HG03342 (cell line): Measurements from ENCODE around the gene FARP1.

Source experiments
- ATAC-seq: cut with Tn5 transposase; IDR thresholded peaks from one replicate; pipeline ENCODE4 v1.9.1; 2021; ENCODE audit warnings: mild to moderate bottlenecking, moderate library complexity; ENCODE audit not compliant: unreplicated experiment

The FARP1 gene

DNA sequence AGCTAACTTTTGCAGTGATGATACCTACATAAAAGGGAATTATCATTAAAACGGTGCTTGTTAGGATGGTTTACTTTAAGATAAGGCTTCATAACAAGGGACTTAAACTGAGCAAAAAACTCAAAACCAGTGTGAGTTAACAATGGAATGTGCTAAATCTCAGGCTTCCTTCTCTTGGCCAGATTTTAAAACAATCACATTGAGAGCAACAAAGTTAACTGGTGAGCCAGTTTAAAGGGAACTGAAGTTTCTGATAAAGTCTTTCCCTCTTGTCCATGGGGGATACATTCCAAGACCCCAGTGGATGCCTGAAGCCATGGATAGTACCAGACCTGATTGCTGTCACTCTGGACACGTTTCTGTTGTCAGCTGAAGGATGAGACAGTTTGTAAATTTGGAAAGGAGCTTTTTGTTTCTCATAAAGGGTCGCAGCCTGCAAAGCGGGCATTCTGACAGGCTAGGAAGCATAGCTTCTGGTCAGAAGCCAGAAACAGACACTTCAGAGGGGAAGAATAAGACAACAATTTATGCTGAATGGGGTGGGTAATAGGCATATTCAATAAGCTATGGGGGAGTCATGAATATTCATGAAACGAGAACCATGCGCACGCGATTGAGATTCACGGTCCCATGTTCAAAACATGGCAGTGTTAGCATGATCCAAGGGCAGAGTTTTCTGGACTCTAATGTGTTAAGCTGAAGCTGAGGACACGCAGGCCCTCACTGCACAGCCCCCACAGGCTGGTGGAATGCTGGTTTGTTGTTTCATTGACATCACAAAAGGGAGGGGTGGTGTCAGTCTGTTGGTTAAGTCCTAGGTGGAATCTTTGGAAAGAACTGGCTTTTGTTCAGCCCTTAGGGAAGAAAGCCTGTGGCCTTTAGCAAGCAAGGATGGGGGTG lies 184.7 kb downstream of the FARP1 start:
- no peak for ATAC-seq

DNA sequence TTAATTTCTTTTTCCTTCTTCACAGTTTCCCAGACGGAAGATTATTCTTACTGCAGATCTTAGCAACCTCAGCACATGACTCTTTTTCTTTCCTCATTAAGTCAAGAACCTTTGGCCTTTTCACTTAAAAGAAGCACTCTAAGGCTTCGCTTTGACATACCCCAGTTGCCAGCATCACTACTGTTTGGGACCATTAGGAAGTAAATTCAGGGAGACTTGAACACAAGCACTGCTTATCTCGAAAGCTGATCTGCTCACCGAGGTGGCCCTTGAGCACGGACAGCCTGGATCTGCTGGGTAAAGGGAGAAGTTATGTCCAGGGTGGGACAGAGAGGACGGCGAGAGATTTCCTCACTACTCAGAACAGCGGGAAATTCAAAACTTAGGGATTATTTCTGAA lies 185.6 kb downstream of the FARP1 start:
- no peak for ATAC-seq

DNA sequence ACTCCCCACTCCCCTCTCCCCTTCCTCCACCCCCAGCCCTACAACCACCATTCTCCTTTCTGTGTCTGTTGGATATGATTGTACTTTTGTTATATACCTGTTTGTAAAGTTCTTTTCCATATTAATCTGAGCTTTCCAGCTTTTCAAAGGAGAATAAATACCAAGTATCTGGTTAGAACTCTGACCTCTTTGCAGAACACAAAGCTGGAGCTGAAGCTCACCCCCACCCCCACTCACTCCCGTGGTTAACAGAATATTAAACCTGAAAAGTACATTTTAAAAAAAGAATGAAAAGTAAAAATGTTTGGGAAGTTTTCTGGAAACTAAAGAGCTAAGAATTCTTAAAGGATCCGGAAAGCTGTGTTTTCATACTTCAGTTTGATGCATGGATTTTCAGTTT lies 189.3 kb downstream of the FARP1 start:
- ATAC-seq = no peak

DNA sequence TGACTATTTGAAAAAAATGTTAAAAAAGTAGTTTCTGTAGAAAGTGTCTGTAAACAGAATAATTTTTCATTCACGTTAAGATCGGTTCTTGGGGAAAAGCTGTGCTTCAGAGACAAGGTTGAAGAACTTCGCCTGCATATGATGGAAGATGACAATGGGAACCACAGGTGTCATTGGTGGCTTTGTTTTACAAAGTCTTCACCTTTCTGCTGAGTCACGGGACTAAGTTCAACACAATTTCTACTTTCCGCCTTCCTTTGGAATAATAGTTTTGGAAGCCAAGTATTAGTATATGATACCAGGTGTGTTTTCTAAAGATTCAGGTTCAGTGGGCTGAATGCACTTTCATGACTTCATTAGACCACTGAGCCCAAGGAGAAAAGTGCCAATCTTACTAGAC lies 189.8 kb downstream of the FARP1 start:
- no peak for ATAC-seq

DNA sequence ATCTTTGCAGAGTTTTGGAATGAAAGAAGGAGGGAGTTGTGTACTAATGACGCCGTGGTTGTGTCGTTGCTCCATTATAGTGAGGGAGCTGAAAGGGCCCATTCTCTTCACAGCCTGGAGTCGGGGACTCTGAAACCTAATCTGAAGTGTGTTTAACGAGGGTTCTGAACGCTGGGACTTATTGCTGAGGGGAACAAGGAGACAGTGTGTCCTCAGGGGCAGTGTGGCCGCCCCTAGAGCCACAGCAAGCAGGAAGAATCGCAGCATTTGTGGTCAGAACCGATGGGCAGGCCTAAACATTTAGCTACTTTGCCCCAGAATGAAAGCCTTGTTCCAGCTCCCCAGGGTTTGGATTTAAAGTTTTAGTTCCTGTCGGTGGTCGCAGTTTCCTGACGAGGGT lies 190.6 kb downstream of the FARP1 start:
- ATAC-seq = no peak

DNA sequence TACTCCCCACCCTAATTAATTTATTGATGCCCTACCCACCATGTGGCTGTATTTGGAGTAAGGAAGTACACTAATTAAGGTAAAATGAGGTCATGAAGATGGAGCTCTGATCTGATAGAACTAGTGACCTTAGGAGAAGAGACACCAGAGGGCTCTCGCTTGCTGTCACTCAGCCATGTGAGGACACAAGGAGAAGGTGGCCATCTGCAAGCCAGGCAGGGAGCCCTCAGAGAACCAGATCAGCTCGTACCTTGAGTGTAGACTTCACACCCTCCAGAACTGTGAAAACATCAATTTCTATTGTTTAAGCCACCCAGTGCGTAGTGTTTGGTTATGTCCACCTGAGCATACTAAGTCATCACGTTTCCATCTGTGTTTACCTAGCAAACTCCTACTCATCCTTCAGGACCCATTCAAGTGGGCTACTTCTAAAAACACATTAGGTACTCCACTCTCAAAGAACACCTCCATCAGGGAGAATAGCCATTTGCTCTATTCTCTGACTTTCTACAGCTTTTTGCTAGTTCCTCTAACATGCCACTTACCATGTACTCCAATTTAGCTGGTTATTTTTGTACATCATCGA lies 191.8 kb downstream of the FARP1 start:
- no peak for ATAC-seq

DNA sequence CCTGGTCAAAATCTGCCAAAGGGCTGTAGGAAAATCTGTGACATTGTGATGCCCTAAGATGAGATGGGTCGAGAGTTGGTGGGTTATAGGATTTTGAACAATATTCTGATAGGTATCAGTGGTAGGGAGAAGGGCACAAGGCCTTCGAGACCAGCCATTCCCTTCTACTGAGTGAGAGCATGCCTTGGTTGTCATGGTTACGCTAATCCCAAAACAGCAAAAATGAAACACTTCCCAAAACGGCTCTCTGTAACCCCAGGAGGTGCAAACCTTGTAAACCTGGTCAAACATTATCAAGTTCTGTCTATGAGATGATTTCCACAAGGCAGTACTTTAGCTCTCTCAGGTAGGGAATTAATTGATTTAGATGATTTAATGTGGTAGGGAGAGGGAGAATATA lies 192.8 kb downstream of the FARP1 start:
- no peak for ATAC-seq

DNA sequence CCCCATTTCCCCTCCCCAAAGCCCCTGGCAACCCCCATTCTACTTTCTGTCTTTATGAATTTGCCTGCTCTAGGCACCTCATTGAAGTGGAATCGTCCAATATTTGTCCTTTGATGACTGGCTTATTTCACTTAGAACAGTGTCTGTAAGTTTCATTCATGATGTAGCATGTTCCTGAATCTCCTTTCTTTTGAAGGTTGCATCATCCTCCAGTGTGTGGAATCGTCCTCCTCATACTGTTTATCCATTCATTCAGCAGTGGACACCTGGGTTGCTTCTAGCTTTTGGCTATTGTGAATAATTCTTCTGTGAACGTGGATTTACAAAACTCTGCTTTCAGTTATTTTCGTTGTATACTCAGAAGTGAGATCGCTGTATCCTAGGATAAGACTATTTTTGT lies 195.4 kb downstream of the FARP1 start:
- ATAC-seq = no peak

DNA sequence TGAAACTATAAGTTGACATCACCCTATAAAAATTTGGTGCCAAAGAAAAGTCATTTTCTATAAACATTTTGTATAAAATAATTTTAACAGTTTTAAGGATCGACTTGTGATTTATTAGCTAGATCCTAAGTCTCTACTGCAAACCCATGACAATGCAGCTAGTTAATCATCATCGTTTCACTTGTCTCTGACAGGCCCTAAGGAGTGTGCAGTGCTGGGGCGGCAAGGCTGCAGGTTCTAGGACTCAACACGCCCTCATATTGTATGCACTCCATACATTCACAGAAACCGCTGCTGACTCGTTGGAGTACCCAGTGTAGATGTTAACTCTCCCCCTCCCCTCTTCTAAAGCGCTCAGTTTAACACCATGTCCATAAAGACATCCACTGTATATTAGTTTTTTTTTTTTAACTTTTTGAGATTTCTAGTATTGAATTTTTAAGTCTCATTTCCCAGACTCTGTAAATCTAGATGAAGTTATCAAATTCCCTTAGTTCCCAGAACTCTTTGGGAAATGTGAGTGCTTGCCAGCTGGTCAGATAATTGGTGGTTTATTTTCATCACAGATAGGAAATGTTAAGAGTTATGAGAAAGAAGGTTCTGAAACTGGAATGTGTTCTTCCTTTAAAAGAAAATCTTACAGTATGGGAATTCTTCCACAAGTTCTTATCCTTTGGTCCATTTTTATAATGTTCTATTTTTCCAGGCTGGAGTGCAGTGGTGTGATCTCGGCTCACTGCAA lies 197.0 kb downstream of the FARP1 start:
- ATAC-seq = no peak

DNA sequence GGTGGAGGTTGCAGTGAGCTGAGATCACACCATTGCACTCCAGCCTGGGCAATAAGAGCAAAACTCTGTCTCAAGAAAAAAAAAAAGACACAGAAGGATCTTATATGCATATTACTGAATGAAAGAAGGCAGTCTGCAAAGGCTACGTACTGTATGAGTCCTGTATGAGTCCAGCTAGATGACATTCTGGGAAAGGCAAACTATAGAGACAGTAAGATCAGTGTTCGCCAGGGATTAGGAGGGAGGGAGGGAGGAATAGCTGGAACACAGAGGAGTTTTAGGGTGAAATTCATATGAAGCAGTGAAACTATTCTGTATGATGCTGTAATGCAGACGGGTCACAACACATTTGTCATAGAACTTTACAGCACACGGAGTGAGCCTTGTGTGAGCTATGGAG lies 200.1 kb downstream of the FARP1 start:
- no peak for ATAC-seq

DNA sequence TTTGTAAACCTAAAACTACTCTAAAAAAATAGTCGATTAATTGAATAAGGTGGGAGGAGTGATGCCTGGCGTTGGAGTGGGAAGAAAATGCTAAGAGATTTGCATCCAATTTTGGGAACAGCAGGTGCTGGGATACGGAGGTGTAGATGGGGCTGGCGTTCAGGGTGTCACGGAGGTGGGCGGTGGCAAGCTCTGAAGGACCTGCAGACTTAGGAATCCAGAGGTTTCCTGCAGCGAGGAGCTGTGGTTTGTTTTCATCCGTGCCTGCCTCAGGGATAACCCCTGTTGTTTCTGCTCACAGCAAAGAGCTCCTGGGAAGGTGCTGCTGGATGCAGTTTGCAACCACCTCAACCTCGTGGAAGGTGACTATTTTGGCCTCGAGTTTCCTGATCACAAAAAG lies 200.6 kb downstream of the FARP1 start:
- no peak for ATAC-seq

DNA sequence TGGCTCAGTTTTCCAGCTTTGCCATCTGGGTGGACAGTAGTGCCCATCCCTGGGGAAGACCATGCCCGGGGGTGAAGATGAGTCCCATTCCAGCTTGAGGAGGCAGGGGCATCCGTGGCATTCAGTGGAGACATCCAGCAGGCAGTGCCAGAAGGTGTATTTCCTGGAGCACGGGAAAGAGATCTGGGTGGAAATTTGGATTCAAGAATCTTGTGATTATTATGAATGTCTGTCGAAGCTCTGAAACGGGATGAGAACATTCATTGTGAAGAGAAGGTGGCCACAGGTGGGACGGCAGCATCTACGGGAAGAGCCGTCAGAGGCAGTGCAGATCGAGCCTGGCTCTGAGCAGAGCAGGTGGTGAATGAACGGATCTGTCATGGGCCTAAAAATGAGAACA lies 201.5 kb downstream of the FARP1 start:
- ATAC-seq = no peak

DNA sequence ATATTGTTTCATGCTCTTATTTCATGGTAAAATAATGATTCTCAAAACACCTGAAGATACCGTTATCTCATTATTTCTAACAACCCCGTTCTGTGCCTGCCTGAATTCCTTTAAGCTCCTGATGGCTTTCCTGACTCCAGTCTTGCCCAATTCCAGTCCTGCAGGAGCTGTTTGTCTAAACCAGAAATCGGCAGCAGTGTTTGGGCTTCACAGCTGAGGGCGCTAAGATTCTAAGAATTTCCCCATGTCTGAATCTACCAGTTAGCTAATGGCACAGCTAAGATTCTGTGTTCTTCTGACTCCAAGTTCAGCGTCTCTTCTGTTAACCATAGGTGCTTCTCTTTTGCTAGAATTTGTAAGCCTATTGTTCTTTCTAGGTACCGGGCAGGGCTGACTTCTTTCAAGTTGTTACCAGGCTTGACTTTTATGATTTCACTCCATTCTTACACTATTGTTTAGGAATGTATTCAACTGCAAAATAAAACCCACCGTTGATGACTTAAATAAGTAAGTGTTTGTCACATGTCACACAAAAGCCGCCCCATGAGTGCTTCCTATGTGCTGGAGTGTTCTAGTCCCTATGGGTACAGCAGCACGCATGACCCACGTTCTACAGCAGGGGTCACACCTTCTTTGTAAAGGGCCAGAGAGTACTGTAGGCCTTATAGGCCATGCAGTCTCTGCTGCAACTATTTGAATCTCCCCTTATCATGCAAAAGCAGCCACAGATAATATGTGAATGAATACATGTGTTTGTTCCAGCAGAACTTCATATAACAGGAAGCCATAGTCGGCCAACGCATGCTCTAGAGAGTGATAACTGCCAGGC lies 202.4 kb downstream of the FARP1 start:
- no peak for ATAC-seq

DNA sequence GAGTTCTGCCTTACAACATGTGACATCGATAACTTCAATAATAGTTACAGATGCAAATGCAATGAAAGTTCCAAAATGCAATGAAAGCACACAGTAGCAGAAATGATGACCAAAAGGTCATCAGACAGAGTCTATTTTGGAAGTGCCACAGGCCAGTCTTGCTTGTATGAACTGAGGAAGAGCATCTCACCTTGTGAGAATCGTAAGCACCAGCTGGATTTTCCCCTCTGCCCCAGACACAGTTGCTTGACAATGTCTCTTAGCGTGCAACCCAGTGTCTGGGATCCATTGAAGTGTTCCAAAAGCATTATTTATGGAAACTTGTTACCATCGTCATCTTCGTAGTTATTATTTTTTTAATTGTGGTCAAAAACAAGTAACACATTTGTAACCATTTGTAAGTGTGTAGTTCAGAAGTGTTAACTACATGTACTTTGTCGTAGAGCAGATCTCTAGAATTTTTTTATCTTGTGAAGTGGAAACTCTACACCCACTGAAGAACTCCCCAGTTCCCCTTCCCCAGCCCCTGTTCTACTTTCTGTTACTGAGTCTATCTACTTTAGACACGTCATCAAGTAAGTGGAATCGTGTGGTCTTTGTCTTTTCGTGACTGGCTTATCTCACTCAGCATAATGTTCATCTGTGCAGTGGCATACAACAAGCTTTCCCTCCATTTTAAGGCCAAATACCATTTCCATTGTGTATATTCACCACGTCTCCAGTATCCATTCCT lies 204.2 kb downstream of the FARP1 start:
- no peak for ATAC-seq

DNA sequence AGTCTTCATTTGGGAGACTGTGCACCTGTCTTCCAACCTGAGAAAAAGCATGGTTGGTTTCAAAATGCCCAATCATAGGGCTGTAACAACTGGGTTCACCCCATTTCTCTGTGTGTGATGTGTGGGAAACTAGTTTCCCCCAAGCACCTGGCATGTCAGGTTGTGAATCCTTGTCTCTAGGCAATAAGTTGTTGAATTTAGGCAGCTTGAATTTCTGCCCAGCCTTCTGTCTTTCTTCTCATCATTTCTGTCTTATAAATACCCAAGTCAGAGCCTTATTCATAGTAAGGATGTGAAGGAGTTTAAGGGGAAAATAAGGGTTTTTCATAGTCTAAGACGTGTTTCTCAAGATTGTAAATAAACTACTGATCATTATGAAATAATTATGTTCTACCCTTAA lies 204.9 kb downstream of the FARP1 start:
- no peak for ATAC-seq

DNA sequence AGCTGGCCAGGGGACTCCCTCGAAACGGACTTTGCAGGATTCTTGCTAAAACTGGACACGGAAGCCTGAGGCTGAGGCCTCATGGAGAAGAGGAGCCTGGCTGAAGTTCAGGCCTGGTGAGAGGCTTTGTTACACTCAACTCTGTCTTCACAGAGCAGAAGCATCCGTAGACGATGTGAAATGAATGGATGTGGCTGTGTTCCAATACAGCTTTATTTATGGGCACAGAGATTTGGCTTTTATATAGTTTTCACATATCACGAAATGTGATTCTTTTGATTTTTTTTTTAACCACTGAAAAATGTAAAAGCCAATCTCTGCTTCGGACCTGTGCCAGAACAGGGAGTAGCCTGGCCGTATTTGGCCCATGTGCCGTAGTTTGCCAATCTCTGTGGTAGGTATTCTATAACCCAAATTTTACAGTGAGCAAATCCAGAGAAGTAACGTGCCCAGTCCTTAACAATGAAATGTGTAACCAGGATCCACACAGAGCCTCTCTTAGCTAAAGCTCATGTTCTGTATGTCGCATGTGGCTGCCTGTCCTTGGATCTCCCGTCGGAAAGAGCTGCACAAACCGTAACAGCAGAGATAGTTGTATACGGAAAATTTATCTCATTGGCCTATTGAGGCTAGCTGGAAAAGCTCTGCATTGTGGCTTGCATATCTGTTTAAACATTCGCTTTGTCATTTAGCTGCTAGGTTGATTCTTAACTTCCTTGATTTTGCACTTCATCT lies 205.7 kb downstream of the FARP1 start:
- ATAC-seq = no peak

DNA sequence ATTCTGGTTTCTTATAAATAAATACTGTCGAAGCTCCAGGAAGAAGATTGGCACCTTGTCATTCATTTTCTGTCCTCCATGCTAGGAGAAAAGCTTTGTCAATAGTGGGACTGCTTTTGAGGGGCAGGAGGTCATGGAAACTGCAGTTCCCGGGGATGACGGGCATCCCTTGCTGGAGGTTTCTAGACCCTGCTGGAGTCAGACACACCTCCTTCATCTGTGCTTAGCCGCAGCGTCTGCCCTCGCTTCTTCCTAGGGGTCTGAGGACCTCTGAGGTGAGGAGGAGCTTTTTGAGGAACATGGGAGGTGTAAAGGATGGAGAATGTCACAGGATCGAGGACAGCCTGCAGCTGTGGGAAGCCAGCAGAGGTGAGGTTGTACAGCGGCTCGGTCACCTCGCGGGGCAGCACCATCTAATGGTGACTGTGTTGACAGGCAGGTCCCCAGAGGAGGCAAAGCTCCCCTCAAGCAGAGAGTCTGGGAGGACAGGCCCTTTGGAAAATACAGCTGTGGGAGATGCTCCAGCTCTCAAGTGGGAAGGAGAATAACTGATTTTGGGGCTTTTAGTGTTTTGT lies 206.9 kb downstream of the FARP1 start:
- no peak for ATAC-seq

DNA sequence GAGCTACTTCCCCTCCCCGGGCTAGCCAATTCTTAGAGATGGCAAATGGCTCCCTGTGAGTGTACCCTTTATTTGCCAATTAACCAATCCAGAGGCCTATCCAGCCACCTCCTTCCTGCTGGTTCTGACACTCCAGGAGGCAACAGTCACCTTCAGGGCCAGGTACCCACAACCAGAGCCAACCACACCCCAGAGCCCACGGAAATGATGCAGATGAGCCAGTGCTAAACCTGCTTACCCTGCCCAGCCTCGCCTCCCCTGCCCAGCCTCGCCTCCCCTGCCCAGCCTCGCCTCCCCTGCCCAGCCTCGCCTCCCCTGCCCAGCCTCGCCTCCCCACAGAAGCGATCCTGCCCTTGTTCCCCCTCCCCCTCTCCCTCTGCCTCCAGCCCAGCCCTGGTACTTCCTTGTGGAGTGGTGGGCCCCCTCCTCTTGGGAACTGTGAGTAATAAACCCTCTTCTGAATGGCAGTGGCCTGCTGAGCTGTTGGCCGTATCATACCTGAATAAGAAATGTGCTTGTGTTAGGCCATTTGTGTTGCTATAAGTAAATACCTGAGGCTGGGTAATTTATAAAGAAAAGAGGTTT lies 207.9 kb downstream of the FARP1 start:
- ATAC-seq = no peak

DNA sequence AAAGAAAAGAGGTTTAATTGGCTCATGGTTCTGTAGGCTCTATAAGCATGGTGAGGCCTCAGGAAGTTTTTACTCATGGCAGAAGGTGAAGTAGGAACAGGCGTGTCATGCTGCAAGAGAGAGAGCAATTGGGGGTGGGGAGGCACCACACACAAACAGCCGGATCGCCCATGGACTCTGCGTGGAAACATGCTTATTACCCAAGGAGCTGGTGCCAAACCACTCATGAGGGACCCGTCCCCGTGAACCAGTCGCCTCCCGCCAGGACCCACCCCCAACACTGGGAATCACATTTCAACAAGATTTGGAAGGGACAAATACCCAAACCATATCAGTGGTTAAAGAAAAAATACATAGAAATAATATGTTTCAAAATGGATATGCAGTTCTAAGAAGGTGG lies 208.7 kb downstream of the FARP1 start:
- no peak for ATAC-seq
